Measurements from ENCODE around the gene SLC9A9.

The SLC9A9 gene

GRCh38 chr3:143676021-143676420 is 172.2 kb downstream of the SLC9A9 start:
- no peak for DNase-seq

- peak; percentile 88 for DNase-seq
These were observed 173.9 kb downstream of the SLC9A9 start for GRCh38 chr3:143674100-143674968.

DNA sequence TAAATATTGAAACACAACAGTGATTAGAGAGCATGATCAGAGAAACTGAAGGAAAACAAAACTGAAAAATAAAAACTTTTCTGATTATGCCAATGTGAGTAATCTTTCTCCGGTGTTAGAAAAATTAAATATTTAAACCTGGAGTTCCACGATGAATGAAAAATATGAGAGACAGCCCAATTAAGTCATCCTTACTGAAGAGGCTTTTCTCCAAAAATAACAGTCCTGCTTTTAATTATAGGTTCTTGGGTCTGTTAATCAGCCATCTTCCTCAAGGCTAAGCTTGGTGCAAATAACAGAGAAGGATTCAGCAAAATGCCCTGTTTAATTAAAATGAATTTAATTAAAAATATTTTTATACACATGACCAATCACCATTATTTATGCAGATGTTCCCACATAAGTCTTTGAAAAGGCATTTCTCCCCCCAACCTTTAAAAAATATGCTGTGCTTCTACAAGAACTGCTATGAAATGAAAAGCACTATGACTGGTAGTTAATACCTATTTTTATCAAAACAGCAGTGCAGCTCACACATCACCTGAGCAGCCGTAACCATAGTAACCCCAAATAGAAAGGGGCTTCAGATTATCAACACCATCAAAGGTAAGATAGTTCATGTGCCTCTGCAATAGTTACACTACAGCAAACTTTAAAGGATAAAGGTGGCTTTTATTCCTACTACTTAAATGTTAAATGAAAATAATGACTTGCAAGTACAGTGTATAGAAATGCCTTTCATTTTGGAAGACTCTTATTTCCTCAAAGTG is 175.7 kb downstream of the SLC9A9 start:
- DNase-seq, result no peak

GRCh38 chr3:143671626-143672025 is 176.6 kb downstream of the SLC9A9 start:
- no peak for DNase-seq

- no peak for DNase-seq
These were observed 179.1 kb downstream of the SLC9A9 start for GRCh38 chr3:143668924-143669790.

DNA sequence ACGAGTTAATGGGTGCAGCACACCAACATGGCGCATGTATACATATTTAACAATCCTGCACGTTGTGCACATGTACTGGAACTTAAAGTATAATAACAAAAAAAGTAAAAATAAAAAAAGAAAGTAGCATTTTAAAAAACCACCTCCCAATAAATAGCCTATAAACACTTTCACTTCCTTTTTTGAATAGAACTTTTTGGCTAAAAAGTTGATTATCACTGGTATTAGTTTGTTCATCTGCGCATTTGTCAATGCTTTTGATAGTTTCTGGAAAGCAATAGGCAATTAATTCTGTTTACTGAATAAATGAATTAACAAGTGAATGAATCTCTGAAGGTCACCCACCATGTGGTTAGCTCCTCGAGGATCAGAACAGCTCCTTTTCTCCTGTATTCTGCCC is 179.9 kb downstream of the SLC9A9 start:
- no peak for DNase-seq

GRCh38 chr3:143661677-143662076 is 186.6 kb downstream of the SLC9A9 start:
- DNase-seq, result no peak

- no peak for DNase-seq
These were observed 189.4 kb downstream of the SLC9A9 start for GRCh38 chr3:143658861-143659260.

GRCh38 chr3:143658116-143658515 is 190.2 kb downstream of the SLC9A9 start:
- no peak for DNase-seq

DNA sequence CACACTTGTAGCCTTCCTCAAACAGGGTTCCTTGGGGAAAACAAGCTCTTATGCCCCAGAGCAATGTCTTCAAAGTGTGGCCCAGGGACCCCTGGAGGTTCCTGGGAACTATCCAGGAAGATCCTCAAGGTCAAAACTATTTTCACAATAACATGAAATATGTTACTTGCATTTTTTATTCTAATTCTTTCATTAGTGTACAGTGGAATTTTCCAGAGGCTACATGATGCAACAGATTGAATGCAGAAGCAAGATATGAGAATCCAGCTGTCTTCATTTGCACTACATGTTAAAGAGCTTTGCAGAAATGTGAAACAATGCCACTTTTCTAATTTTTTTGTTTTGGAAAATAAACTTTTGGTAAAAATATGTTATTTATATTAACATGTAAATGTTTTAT is 190.9 kb downstream of the SLC9A9 start:
- no peak for DNase-seq

- DNase-seq, result no peak
These were observed 193.4 kb downstream of the SLC9A9 start for GRCh38 chr3:143654906-143655305.

- DNase-seq, result no peak
These were observed 194.3 kb downstream of the SLC9A9 start for GRCh38 chr3:143653935-143654334.

DNA sequence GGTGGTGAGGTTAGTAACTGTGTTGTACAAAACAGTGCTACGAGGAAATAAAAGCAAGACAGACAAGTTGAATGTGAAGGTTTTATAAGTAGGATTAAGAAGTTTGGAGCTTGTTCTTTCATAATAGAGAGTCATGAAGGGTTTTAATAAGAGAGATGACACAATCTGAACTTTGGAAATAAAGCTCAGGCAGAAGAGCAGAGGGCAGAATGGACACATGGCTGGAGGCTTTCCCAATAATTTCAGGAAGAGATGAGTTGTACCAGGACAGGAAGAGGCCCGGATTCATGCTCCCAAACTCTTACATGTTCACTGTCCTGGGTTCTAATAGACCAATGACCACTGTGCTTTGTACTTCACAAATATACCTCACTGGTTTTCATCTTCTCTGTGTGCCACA is 194.8 kb downstream of the SLC9A9 start:
- DNase-seq, result no peak

GRCh38 chr3:143652118-143652517 is 196.2 kb downstream of the SLC9A9 start:
- DNase-seq, result no peak

DNA sequence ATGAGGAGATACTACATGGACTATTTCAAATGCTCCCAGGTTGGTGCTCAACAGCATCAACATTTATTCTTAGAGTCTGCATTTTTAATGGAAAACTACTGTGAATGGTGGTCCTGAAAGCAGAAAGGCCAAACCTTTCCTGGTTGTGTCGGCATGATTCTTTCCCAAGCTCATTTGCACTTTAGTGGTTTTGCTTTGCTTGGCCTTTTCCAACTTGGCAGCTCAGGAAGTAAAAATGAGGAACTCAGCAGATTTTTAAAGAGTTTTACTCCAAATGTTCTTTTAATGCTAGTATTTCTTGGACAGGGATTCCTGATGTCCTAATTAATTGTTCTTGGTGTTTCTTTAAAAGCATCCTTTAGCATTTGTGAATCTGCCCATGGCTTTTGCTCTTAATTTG is 197.4 kb downstream of the SLC9A9 start:
- no peak for DNase-seq

- DNase-seq, result no peak
These were observed 198.1 kb downstream of the SLC9A9 start for GRCh38 chr3:143650120-143650519.

DNA sequence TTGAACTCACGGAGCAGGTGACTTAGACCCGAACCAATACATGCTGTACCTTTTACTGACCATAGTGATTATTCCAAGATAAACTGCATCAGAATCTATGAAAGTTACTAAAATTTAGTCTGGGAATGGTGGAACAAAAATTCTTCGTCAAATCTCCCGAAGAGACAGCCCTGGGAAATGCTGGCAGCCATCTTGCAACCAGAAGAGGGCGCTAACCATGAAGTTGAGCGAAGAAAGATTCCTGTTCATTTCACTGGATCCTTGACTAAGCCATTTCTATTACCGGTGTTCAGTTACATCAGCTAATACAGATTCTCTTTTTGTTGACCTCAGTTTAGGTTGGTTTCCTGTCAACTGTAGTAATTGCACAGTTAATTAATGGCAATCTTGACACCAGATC is 199.6 kb downstream of the SLC9A9 start:
- peak; percentile 19 for DNase-seq

GRCh38 chr3:143648218-143648617 is 200.1 kb downstream of the SLC9A9 start:
- DNase-seq, result no peak

DNA sequence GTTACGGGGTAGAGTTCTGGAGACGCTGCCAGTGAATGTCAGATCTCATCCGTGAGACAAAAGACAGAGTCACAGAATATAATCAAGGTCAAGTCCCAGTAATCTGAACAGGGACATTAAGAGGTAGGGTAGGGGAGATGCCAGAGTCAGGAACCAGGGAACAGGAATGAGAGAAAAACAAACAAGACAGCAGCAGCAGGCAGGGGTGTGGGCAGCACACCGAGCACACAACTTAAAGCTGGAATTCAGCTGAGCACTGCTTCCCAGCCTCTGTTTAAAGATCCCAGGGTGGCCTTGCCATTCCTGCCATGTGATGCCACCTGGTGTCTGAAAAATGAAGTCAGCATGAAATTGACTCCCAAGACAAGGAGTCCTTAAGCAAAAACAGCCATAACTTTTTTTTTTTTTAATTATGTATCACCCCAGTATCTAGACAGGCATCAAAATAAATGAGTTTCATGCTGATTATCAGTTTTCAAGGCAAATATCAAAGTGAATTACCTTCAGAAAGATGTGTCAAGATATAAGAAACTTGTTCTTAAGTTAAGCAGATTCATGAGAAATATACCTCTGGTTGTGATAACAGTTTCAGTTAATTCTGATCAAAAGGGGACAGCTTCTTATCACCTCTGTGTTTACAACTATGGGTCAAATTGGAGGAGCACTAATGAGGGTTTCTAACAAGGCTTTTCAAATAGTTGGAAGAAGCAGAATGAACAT is 203.7 kb downstream of the SLC9A9 start:
- peak; percentile 78 for DNase-seq

- DNase-seq, result no peak
These were observed 204.4 kb downstream of the SLC9A9 start for GRCh38 chr3:143643905-143644304.

DNA sequence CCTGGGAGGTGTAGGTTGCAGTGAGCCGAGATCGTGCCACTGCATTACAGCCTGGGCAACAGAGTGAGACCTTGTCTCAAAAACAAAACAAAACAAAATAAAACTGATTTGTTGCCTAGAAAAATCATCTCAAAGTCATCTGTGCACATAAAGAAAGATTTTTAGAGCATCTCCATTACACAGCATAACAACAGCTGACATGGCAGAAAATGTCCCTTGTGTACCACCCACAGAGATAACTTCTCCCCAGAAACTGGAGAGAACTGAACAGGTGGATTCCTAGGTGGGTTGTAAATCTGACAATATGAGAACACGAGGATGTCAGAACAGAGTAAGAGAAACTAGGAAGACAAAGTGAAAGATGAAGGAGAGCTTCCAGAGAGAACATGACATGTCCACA is 207.5 kb downstream of the SLC9A9 start:
- no peak for DNase-seq

- DNase-seq, result no peak
These were observed 211.1 kb downstream of the SLC9A9 start for GRCh38 chr3:143637133-143637532.

GRCh38 chr3:143634991-143635390 is 213.3 kb downstream of the SLC9A9 start:
- DNase-seq, result no peak

All from hematopoietic multipotent progenitor cell treated with erythropoietin and hydrocortisone succinate and interleukin-3 and kit ligand, for 6 days (in vitro differentiated cells).